Cardiac muscle cell (in vitro differentiated cells and primary cell): ENCODE results near the gene FHIT. TPM values are rescaled to one million over a fixed set of nuclear protein-coding genes. Genes with fewer than 3 reads are reported as not detected.

Experiments
- DNase-seq, 2 donors: peaks; one replicate each; pipeline versions ENCODE4 v3.0.0 to v3.0.0-alpha.2; 2010 to 2017; ENCODE audit warnings: low read depth in 1 of 2, low spot score in 1 of 2
- H3K27ac ChIP-seq: fragments of 200-600 bp; sonication (generic); 2 replicates; pipeline ENCODE4 v1.5.1; 2016
- H3K27me3 ChIP-seq: fragments of 200-600 bp; sonication (generic); 2 replicates; pipeline ENCODE4 v1.6.0; 2016; ENCODE audit warnings: control low read depth
- H3K36me3 ChIP-seq: fragments of 200-600 bp; sonication (generic); 2 replicates; pipeline ENCODE4 v1.5.1; 2016; ENCODE audit warnings: control low read depth
- H3K4me1 ChIP-seq: fragments of 200-600 bp; sonication (generic); 2 replicates; pipeline ENCODE4 v1.8.1; 2017; ENCODE audit warnings: low read depth, mild to moderate bottlenecking, mixed run types
- H3K4me3 ChIP-seq: fragments of 200-600 bp; sonication (generic); 2 replicates; pipeline ENCODE4 v1.5.1; 2016; ENCODE audit warnings: mild to moderate bottlenecking
- H3K9me3 ChIP-seq: fragments of 200-600 bp; sonication (generic); 2 replicates; pipeline ENCODE4 v1.5.1; 2017; ENCODE audit warnings: low read depth, mild to moderate bottlenecking, control low read depth
- CTCF ChIP-seq: IDR thresholded peaks from 2 replicates; pipeline ENCODE4 v1.5.1; 2012; ENCODE audit warnings: low read depth, mild to moderate bottlenecking, low read length
- polyA plus RNA-seq: library from polyadenylated mRNA; unstranded; fragments of >200 nt; fragmentation: Nextera tagmentation; extraction: Ambion mirVana; gene quantifications from 2 replicates; pipeline ENCODE4 v1.2.1, GENCODE V29; 2016
- total RNA-seq: library from RNA; depleted of rRNA; stranded (reverse); fragments of >200 nt; gene quantifications from 2 replicates; pipeline ENCODE4 v1.2.3, GENCODE V29; 2016

FHIT gene
- total and polyA plus RNA-seq, 2 experiments from 2014 or later = 6.9 to 12.5 TPM

GRCh38 chr3:60149501-60149900 is 1101.8 kb downstream of the FHIT start:
- no peak for DNase-seq
- Histone ChIP-seq H3K4me3 (no peak overlapping the region), H3K4me1 (no peaks in the 10 kb centered on the region), H3K36me3 (no peaks in the 10 kb centered on the region), H3K9me3 (no peaks in the 10 kb centered on the region), H3K27me3 (no peaks in the 10 kb centered on the region), H3K27ac (no peak overlapping the region)
- TF ChIP-seq CTCF = no peak

GRCh38 chr3:60147249-60147950 is 1103.9 kb downstream of the FHIT start:
- H3K4me3 ChIP-seq = no peak overlapping the region
- no peaks in the 10 kb centered on the region for H3K9me3 ChIP-seq
- no peak overlapping the region for H3K27ac ChIP-seq
- no peaks in the 10 kb centered on the region for H3K36me3 ChIP-seq
- H3K27me3 ChIP-seq = no peaks in the 10 kb centered on the region
- TF ChIP-seq CTCF = no peak
- H3K4me1 ChIP-seq = no peaks in the 10 kb centered on the region
- DNase-seq = no peak

GRCh38 chr3:60146121-60146520 is 1105.1 kb downstream of the FHIT start:
- H3K4me3 ChIP-seq = no peak overlapping the region
- no peak overlapping the region for H3K27ac ChIP-seq
- no peaks in the 10 kb centered on the region for H3K36me3 ChIP-seq
- no peaks in the 10 kb centered on the region for H3K9me3 ChIP-seq
- no peaks in the 10 kb centered on the region for H3K27me3 ChIP-seq
- no peak for TF ChIP-seq CTCF
- no peaks in the 10 kb centered on the region for H3K4me1 ChIP-seq
- DNase-seq = no peak

- no peaks in the 10 kb centered on the region for H3K9me3 ChIP-seq
- TF ChIP-seq CTCF = no peak
- no peak overlapping the region for H3K27ac ChIP-seq
- DNase-seq = no peak
- H3K4me1 ChIP-seq = no peaks in the 10 kb centered on the region
- H3K36me3 ChIP-seq = no peaks in the 10 kb centered on the region
- no peak overlapping the region for H3K4me3 ChIP-seq
- no peaks in the 10 kb centered on the region for H3K27me3 ChIP-seq
Observed at GRCh38 chr3:60144071-60144470, 1107.2 kb downstream of the FHIT start.

- no peak overlapping the region for H3K4me3 ChIP-seq
- no peaks in the 10 kb centered on the region for H3K36me3 ChIP-seq
- H3K4me1 ChIP-seq = no peaks in the 10 kb centered on the region
- no peak overlapping the region for H3K27ac ChIP-seq
- no peak for TF ChIP-seq CTCF
- no peak for DNase-seq
- H3K27me3 ChIP-seq = no peaks in the 10 kb centered on the region
- H3K9me3 ChIP-seq = no peaks in the 10 kb centered on the region
Observed at GRCh38 chr3:60142009-60142408, 1109.2 kb downstream of the FHIT start.
